HCT116 (cell line): ENCODE results near the gene PPP2R5C. TPM values are rescaled to one million over a fixed set of nuclear protein-coding genes. Genes with fewer than 3 reads are reported as not detected.
"Not testable (repeated sequence)": the region's sequence is repeated elsewhere in the genome, so short reads cannot be mapped to it uniquely, and the experiment has no call there.

Source experiments
- ATAC-seq: fragments of 200-7000 bp; cut with Tn5 transposase; 2 replicates; pipeline ENCODE4 v1.9.1; 2020; ENCODE audit warnings: mild to moderate bottlenecking, moderate library complexity
- BruUV-seq: library from RNA; stranded (reverse); fragments of 400-500 nt; replicated peaks from 2 replicates; lab custom pipeline; 2021; lab: Mats Ljungman, UMichigan
- CTCF ChIA-PET: fragments of 300-600 bp; sonication (Branson Sonifier 250); formaldehyde crosslinking; loops from one replicate; lab custom pipeline; 2021; ENCODE audit warnings: antibody characterized with exemption; lab: Charles Lee
- POLR2A ChIA-PET: fragments of 300-600, 350-600 bp; sonication (Branson Sonifier 250); formaldehyde crosslinking; loops from one replicate; lab custom pipeline; 2021; ENCODE audit warnings: antibody characterized with exemption; lab: Charles Lee
- RAD21 ChIA-PET, 2 experiments: fragments of 300-600 bp; sonication (Branson Sonifier 250); formaldehyde crosslinking; loops; one replicate each; lab custom pipeline; 2023; ENCODE audit warnings: low total read pairs in 2 of 2; ENCODE audit not compliant: uncharacterized antibody in 2 of 2, unreplicated experiment in 2 of 2, low non-redundant PET in 1 of 2; lab: Charles Lee
- DNase-seq: peaks from one replicate; pipeline ENCODE4 v3.0.0-alpha.2; 2010; ENCODE audit warnings: low read depth, low spot score
- H2AFZ ChIP-seq: fragments of 200-600 bp; shearing (Covaris generic), sonication (generic); 2 replicates; pipeline ENCODE4 v1.6.1; 2017; ENCODE audit warnings: low read depth, mixed run types, mixed read lengths, antibody characterized with exemption, low read length; ENCODE audit not compliant: poor library complexity, severe bottlenecking
- H3K27ac ChIP-seq: 2 replicates; pipeline ENCODE4 v1.5.1; 2012; ENCODE audit warnings: low read depth, low read length
- H3K27me3 ChIP-seq: fragments of 200-600 bp; sonication (generic); 2 replicates; pipeline ENCODE4 v1.6.1; 2016; ENCODE audit warnings: mixed run types, low read length, mixed read lengths; ENCODE audit not compliant: insufficient read depth
- H3K36me3 ChIP-seq, 2 experiments: fragments of 200-500 bp in 1 of 2; fragments of 200-600 bp in 1 of 2; sonication (Bioruptor generic) in 1 of 2; sonication (generic) in 1 of 2; 2 replicates each; pipeline versions ENCODE4 v1.5.1 to v1.6.1; 2014 to 2016; ENCODE audit warnings: low read length in 2 of 2, inconsistent platforms in 1 of 2, mixed read lengths in 1 of 2, mixed run types in 1 of 2; ENCODE audit not compliant: insufficient read depth in 2 of 2, control insufficient read depth in 1 of 2
- H3K4me1 ChIP-seq, 2 experiments: fragments of 200-600 bp in 1 of 2; sonication (generic) in 1 of 2; 2 replicates each; pipeline versions ENCODE4 v1.5.1 to v1.6.1; 2012 to 2017; ENCODE audit warnings: low read length in 2 of 2, inconsistent platforms in 1 of 2, mild to moderate bottlenecking in 1 of 2, mixed read lengths in 1 of 2, mixed run types in 1 of 2, moderate library complexity in 1 of 2; ENCODE audit not compliant: insufficient read depth in 2 of 2, control insufficient read depth in 1 of 2
- H3K4me2 ChIP-seq: fragments of 200-600 bp; sonication (generic); 2 replicates; pipeline ENCODE4 v1.6.1; 2017; ENCODE audit warnings: mixed run types, low read length, mixed read lengths
- H3K4me3 ChIP-seq, 2 experiments: fragments of 200-600 bp in 1 of 2; sonication (generic) in 1 of 2; replicated peaks in 1 of 2; 2 replicates each; pipeline ENCODE4 v1.5.1; 2011 to 2016; ENCODE audit warnings: low read length in 2 of 2, control low read depth in 1 of 2, low read depth in 1 of 2, mild to moderate bottlenecking in 1 of 2, mixed read lengths in 1 of 2, mixed run types in 1 of 2
- H3K79me2 ChIP-seq: fragments of 200-600 bp; sonication (generic); 2 replicates; pipeline ENCODE4 v1.6.1; 2017; ENCODE audit warnings: mild to moderate bottlenecking, mixed run types, low read length, moderate library complexity, mixed read lengths; ENCODE audit not compliant: insufficient read depth
- H3K9ac ChIP-seq: fragments of 200-600 bp; sonication (generic); 2 replicates; pipeline ENCODE4 v1.6.1; 2016; ENCODE audit warnings: low read length, mixed read lengths
- H3K9me2 ChIP-seq: fragments of 200-600 bp; sonication (generic), shearing (Covaris generic); 2 replicates; pipeline ENCODE4 v1.6.1; 2017; ENCODE audit warnings: mixed run types, mild to moderate bottlenecking, moderate library complexity; ENCODE audit not compliant: insufficient read depth
- H3K9me3 ChIP-seq, 2 experiments: fragments of 200-500 bp in 1 of 2; fragments of 200-600 bp in 1 of 2; sonication (Bioruptor generic) in 1 of 2; sonication (generic) in 1 of 2; 2 replicates each; pipeline ENCODE4 v1.6.1; 2014 to 2017; ENCODE audit warnings: low read length in 2 of 2, mixed read lengths in 2 of 2, inconsistent platforms in 1 of 2, low read depth in 1 of 2, mild to moderate bottlenecking in 1 of 2, mixed run types in 1 of 2, moderate library complexity in 1 of 2; ENCODE audit not compliant: control insufficient read depth in 1 of 2, insufficient read depth in 1 of 2
- H4K20me1 ChIP-seq: fragments of 200-600 bp; sonication (generic), shearing (Covaris generic); 2 replicates; pipeline ENCODE4 v1.6.1; 2017; ENCODE audit warnings: mixed run types, mild to moderate bottlenecking, moderate library complexity; ENCODE audit not compliant: insufficient read depth
- CBX3 ChIP-seq: IDR thresholded peaks from 2 replicates; pipeline ENCODE4 v1.6.1; 2012; ENCODE audit warnings: low read depth
- CTCF ChIP-seq, 3 experiments: fragments of 200-600 bp in 1 of 3; sonication (generic) in 1 of 3; IDR thresholded peaks in 2 of 3; conservative IDR thresholded peaks in 1 of 3; 2 replicates each; pipeline ENCODE4 v1.5.1; 2012 to 2017; ENCODE audit warnings: low read depth in 2 of 3, low read length in 2 of 3, antibody characterized with exemption in 1 of 3, borderline replicate concordance in 1 of 3, control low read depth in 1 of 3, mild to moderate bottlenecking in 1 of 3, mixed read lengths in 1 of 3, mixed run types in 1 of 3, moderate library complexity in 1 of 3; ENCODE audit not compliant: insufficient read depth in 1 of 3
- EZH2phosphoT487 ChIP-seq: fragments of 200-600 bp; IDR thresholded peaks from 2 replicates; pipeline ENCODE4 v1.6.1; 2018; ENCODE audit warnings: antibody characterized with exemption, borderline replicate concordance
- FOSL1 ChIP-seq: IDR thresholded peaks from 2 replicates; pipeline ENCODE4 v1.6.1; 2012; ENCODE audit warnings: low read depth
- POLR2A ChIP-seq: IDR thresholded peaks from 2 replicates; pipeline ENCODE4 v1.7.0; 2011; ENCODE audit warnings: borderline replicate concordance; ENCODE audit not compliant: insufficient read depth, insufficient read length; ENCODE audit errors: extremely low read depth
- YY1 ChIP-seq: IDR thresholded peaks from 2 replicates; pipeline ENCODE4 v1.6.1; 2011; ENCODE audit warnings: low read length, low read depth, moderate library complexity, mild to moderate bottlenecking; ENCODE audit not compliant: insufficient replicate concordance; ENCODE audit errors: extremely low read depth
- ZFX ChIP-seq: fragments of 450-650 bp; IDR thresholded peaks from 2 replicates; pipeline ENCODE4 v1.6.1; 2017
- intact Hi-C: fragments of 100-400 bp; cut with micrococcal nuclease; formaldehyde crosslinking; loops from 2 replicates; pipeline ENCODE4 v1.10.0; 2022
- total RNA-seq: library from RNA; stranded (reverse); gene quantifications from one replicate; pipeline ENCODE4 v1.2.1, GENCODE V29; 2021; ENCODE audit not compliant: unreplicated experiment
- TF ChIP-seq, protein P1 (sequence below): IDR thresholded peaks from 2 replicates; pipeline ENCODE4 v1.6.1; 2012; ENCODE audit warnings: low read depth

The PPP2R5C gene
- total RNA-seq, 1 experiment from 2014 or later = 117 TPM

DNA sequence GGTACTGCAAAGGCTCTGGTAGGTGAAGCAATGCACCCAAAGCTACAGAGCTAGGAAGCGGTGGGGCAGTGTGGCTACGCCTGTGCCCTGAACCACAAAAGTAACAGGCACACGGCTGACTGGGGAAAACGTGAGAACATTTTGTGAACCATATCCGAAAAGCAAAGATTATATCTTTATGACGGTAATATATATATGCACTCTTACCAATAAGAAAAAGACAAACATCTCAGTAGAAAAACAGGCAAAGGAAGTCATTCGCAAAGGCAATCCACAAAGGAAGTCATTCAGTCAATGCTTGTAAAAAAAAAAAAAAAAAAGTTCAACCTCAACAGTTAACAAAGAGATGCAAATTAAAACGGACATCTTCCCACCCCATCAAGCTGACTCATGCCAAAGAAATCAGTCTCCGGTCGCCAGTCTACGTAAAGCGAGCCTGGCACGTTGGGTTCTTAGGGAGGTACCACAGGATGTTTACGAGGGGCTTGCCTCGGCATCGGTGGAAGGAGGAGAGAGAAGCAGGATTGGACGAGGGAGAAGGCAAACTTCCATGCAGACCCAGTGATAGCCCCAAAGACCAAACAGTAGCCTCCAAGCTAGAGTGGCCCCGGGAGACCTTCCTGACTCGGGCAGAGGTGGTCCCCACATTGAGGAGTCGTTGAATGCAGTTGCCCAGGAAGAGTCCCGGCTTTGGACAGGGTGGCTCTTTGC lies 39.4 kb upstream of the PPP2R5C start (continued):
- TF ChIP-seq EZH2phosphoT487 (no peak), ZFX (no peak), FOSL1 (no peak), CTCF (IDR thresholded peaks at IDR 0.05 in 2 of 3, conservative IDR thresholded peaks at IDR 0.05 in 1 of 3; ENCODE audit: borderline replicate concordance in 1 of 3, insufficient read depth in 1 of 3, low read depth in 2 of 3, low read length in 2 of 3) (no peak), YY1 (no peak)
- TF ChIP-seq, protein P1, sequence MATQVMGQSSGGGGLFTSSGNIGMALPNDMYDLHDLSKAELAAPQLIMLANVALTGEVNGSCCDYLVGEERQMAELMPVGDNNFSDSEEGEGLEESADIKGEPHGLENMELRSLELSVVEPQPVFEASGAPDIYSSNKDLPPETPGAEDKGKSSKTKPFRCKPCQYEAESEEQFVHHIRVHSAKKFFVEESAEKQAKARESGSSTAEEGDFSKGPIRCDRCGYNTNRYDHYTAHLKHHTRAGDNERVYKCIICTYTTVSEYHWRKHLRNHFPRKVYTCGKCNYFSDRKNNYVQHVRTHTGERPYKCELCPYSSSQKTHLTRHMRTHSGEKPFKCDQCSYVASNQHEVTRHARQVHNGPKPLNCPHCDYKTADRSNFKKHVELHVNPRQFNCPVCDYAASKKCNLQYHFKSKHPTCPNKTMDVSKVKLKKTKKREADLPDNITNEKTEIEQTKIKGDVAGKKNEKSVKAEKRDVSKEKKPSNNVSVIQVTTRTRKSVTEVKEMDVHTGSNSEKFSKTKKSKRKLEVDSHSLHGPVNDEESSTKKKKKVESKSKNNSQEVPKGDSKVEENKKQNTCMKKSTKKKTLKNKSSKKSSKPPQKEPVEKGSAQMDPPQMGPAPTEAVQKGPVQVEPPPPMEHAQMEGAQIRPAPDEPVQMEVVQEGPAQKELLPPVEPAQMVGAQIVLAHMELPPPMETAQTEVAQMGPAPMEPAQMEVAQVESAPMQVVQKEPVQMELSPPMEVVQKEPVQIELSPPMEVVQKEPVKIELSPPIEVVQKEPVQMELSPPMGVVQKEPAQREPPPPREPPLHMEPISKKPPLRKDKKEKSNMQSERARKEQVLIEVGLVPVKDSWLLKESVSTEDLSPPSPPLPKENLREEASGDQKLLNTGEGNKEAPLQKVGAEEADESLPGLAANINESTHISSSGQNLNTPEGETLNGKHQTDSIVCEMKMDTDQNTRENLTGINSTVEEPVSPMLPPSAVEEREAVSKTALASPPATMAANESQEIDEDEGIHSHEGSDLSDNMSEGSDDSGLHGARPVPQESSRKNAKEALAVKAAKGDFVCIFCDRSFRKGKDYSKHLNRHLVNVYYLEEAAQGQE = no peak

DNA sequence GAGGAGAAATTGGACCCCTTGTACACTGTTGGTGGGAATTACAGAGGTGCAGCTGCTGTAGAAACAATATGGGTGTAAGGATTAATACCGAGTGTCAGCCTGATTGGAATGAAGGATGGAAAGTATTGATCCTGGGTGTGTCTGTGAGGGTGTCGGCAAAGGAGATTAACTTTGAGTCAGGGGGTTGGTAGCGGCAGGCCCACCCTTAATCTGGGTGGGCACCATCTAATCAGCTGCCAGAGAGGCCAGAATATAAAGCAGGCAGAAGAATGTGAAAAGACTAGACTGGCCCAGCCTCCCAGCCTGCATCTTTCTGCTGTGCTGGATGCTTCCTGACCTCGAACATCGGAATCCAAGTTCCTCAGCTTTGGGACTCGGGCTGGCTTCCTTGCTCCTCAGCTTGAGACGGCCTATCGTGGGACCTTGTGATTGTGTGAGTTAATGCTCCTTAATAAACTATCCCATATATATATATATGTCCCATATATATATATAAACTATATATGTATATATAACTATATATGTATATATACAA lies 38.4 kb upstream of the PPP2R5C start:
- ChIA-PET POLR2A (no interaction called here), RAD21 (no interaction called here), CTCF (no interaction called here)
- intact Hi-C loops = no loop called here
- BruUV-seq = no TSS peak
- DNase-seq (no peak), ATAC-seq (no peak)
- H2AFZ ChIP-seq = no peak overlapping the region
- no peaks in the 10 kb centered on the region for H3K79me2 ChIP-seq
- H3K4me3 ChIP-seq = no peak overlapping the region
- no peak overlapping the region for H3K4me2 ChIP-seq
- TF ChIP-seq POLR2A = no peak
- no peak for TF ChIP-seq CBX3
- no peak overlapping the region for H3K9ac ChIP-seq
- H3K9me3 ChIP-seq = no peaks in the 10 kb centered on the region
- no peak overlapping the region for H3K27ac ChIP-seq
- H4K20me1 ChIP-seq = no peaks in the 10 kb centered on the region
- no peaks in the 10 kb centered on the region for H3K4me1 ChIP-seq
- no peaks in the 10 kb centered on the region for H3K27me3 ChIP-seq
- H3K36me3 ChIP-seq = no peaks in the 10 kb centered on the region
- no peaks in the 10 kb centered on the region for H3K9me2 ChIP-seq

GRCh38 chr14:101725652-101726051 lies 35.9 kb upstream of the PPP2R5C start:
- H3K9me2 ChIP-seq, H3K4me1 ChIP-seq, H3K79me2 ChIP-seq, H3K27ac ChIP-seq, BruUV-seq, CTCF ChIA-PET, H4K20me1 ChIP-seq, DNase-seq, intact Hi-C loops, ATAC-seq, H3K27me3 ChIP-seq, H3K9ac ChIP-seq, H3K4me2 ChIP-seq, H3K9me3 ChIP-seq, POLR2A ChIA-PET, H3K36me3 ChIP-seq, RAD21 ChIA-PET, H3K4me3 ChIP-seq, H2AFZ ChIP-seq: not testable (repeated sequence)
